A549 (cell line): ENCODE measurements around the gene SAPCD2. TPM values are rescaled to one million over a fixed set of nuclear protein-coding genes. Genes with fewer than 3 reads are reported as not detected.
"Not testable (repeated sequence)": the region's sequence is repeated elsewhere in the genome, so short reads cannot be mapped to it uniquely, and the experiment has no call there.

Experiments
- ATAC-seq, 2 experiments: fragments of 200-7000 bp in 1 of 2; fragments of >200 bp in 1 of 2; cut with Nextera tagmentation in 1 of 2; cut with Tn5 transposase in 1 of 2; 3 replicates each; pipeline versions ENCODE4 v1.8.0 to v1.9.1; 2018 to 2020; ENCODE audit warnings: mild to moderate bottlenecking in 1 of 2, moderate library complexity in 1 of 2
- CTCF ChIA-PET: fragments of 300-600 bp; sonication (Branson Sonifier 250); formaldehyde crosslinking; extraction: SDS; loops from one replicate; lab custom pipeline; 2021; ENCODE audit warnings: antibody characterized with exemption, inconsistent platforms; lab: Yijun Ruan, JAX
- POLR2A ChIA-PET: fragments of 350-600 bp; formaldehyde crosslinking; extraction: SDS; loops from one replicate; lab custom pipeline; 2021; ENCODE audit warnings: antibody characterized with exemption, inconsistent platforms; lab: Yijun Ruan, JAX
- DNase-seq, 2 experiments: peaks; one replicate each; pipeline versions ENCODE4 v3.0.0 to v3.0.0-alpha.2; 2011 to 2016; ENCODE audit warnings: low read depth in 1 of 2, low spot score in 1 of 2
- FAIRE-seq: peaks from 2 replicates; lab custom pipeline; 2011; peaks lifted over from hg19 to GRCh38; lab: Jason Lieb, UNC
- H3K27ac ChIP-seq, 2 experiments: fragments of >200 bp; sonication (Bioruptor Twin); formaldehyde crosslinking; 3 replicates each; pipeline ENCODE4 v1.5.1; 2016 to 2017
- H3K4me1 ChIP-seq: fragments of >200 bp; sonication (Bioruptor Twin); formaldehyde crosslinking; 3 replicates; pipeline ENCODE4 v1.6.1; 2016
- H3K4me2 ChIP-seq: fragments of >200 bp; sonication (Bioruptor Twin); formaldehyde crosslinking; 3 replicates; pipeline ENCODE4 v1.6.1; 2016
- H3K4me3 ChIP-seq: fragments of >200 bp; sonication (Bioruptor Twin); formaldehyde crosslinking; 3 replicates; pipeline ENCODE4 v1.5.1; 2016
- H3K9me3 ChIP-seq: fragments of >200 bp; sonication (Bioruptor Twin); formaldehyde crosslinking; 3 replicates; pipeline ENCODE4 v1.6.1; 2016
- CHD2 ChIP-seq: fragments of 150-350 bp; IDR thresholded peaks from 2 replicates; pipeline ENCODE4 v1.6.1; 2014; ENCODE audit warnings: low read length; ENCODE audit not compliant: partially characterized antibody
- EHMT2 ChIP-seq: fragments of 200-600 bp; sonication (generic); IDR thresholded peaks from 2 replicates; pipeline ENCODE4 v1.6.1; 2016; ENCODE audit warnings: antibody characterized with exemption, low read depth, mild to moderate bottlenecking, moderate library complexity
- EP300 ChIP-seq, 2 experiments: fragments of >200 bp; sonication (Bioruptor Twin); formaldehyde crosslinking; IDR thresholded peaks; 2 replicates in 1 of 2; 3 replicates in 1 of 2; pipeline ENCODE4 v1.6.1; 2016 to 2017
- ESRRA ChIP-seq: fragments of 150-350 bp; IDR thresholded peaks from 2 replicates; pipeline ENCODE4 v1.6.1; 2014; ENCODE audit warnings: mild to moderate bottlenecking, low read length, borderline replicate concordance
- HDAC2 ChIP-seq: fragments of 200-600 bp; sonication (generic); IDR thresholded peaks from 2 replicates; pipeline ENCODE4 v1.6.1; 2016
- HOXB5 ChIP-seq: fragments of 250-450 bp; sonication (Bioruptor Pico); IDR thresholded peaks from 2 replicates; pipeline ENCODE4 v1.5.0; 2020; ENCODE audit warnings: mild to moderate bottlenecking, moderate library complexity
- KDM5A ChIP-seq: fragments of 200-600 bp; sonication (generic); IDR thresholded peaks from 2 replicates; pipeline ENCODE4 v1.6.1; 2016; ENCODE audit warnings: antibody characterized with exemption, mild to moderate bottlenecking
- MAFK ChIP-seq: fragments of 450-650 bp; IDR thresholded peaks from 2 replicates; pipeline ENCODE4 v1.6.1; 2014; ENCODE audit not compliant: partially characterized antibody
- MAZ ChIP-seq: fragments of 150-350 bp; IDR thresholded peaks from 2 replicates; pipeline ENCODE4 v1.6.1; 2014; ENCODE audit warnings: antibody characterized with exemption, low read depth, low read length, borderline replicate concordance
- MYC ChIP-seq: IDR thresholded peaks from 2 replicates; pipeline ENCODE4 v1.6.1; 2012; ENCODE audit warnings: mild to moderate bottlenecking, inconsistent platforms, low read length, improper control_type of control experiment, borderline replicate concordance
- NPAS2 ChIP-seq: fragments of 250-450 bp; sonication (Bioruptor Pico); IDR thresholded peaks from 2 replicates; pipeline ENCODE4 v1.8.0; 2022; ENCODE audit warnings: mild to moderate bottlenecking, moderate library complexity, borderline replicate concordance
- POLR2A ChIP-seq: IDR thresholded peaks from 2 replicates; pipeline ENCODE4 v1.6.1; 2012; ENCODE audit warnings: mild to moderate bottlenecking, low read length
- POLR2AphosphoS2 ChIP-seq: conservative IDR thresholded peaks from 2 replicates; pipeline ENCODE4 v1.6.1; 2012; ENCODE audit warnings: low read length, improper control_type of control experiment, inconsistent platforms
- RFX5 ChIP-seq: fragments of 450-650 bp; IDR thresholded peaks from 2 replicates; pipeline ENCODE4 v1.7.1; 2014; ENCODE audit warnings: antibody characterized with exemption, mild to moderate bottlenecking, moderate library complexity
- RNF2 ChIP-seq: fragments of 200-600 bp; sonication (generic); IDR thresholded peaks from 2 replicates; pipeline ENCODE4 v1.6.1; 2016; ENCODE audit warnings: low read depth, mild to moderate bottlenecking, antibody characterized with exemption, moderate library complexity, borderline replicate concordance
- TFCP2L1 ChIP-seq: fragments of 250-450 bp; sonication (Bioruptor Pico); IDR thresholded peaks from 2 replicates; pipeline ENCODE4 v1.5.0; 2021; ENCODE audit warnings: mild to moderate bottlenecking
- TP53 ChIP-seq: fragments of 250-450 bp; sonication (Bioruptor Pico); IDR thresholded peaks from 2 replicates; pipeline ENCODE4 v1.5.0; 2021; ENCODE audit warnings: mild to moderate bottlenecking, moderate library complexity
- ZFP36 ChIP-seq: fragments of 450-650 bp; IDR thresholded peaks from 2 replicates; pipeline ENCODE4 v1.6.1; 2014; ENCODE audit warnings: borderline replicate concordance; ENCODE audit not compliant: partially characterized antibody
- ZSCAN20 ChIP-seq: fragments of 250-450 bp; sonication (Bioruptor Pico); IDR thresholded peaks from 2 replicates; pipeline ENCODE4 v1.8.0; 2022; ENCODE audit warnings: mild to moderate bottlenecking, moderate library complexity
- WGBS: methylation state at CpG from one replicate; pipeline ENCODE4 v1.1.6; 2017; ENCODE audit errors: missing lambda C conversion rate; 5-methylcytosine and 5-hydroxymethylcytosine counted together
- polyA minus RNA-seq: library from RNA; depleted of rRNA, polyadenylated mRNA; stranded (reverse); fragments of >200 nt; gene quantifications from 2 replicates; pipeline ENCODE4 v1.2.3, GENCODE V29; 2011; rRNA and poly(A)+ RNA removed
- polyA plus RNA-seq, 4 experiments: library from polyadenylated mRNA; depleted of rRNA in 3 of 4; stranded (reverse); fragments of >200 nt; fragmentation: RNase III in 1 of 4; extraction: RNeasy Plus Mini Kit Qiagen cat#74134 plus additional on column Dnase treatment in 1 of 4; gene quantifications; 2 replicates in 3 of 4; 3 replicates in 1 of 4; pipeline ENCODE4 v1.2.3, GENCODE V29; 2011 to 2017
- TF ChIP-seq, protein P1 (sequence below): fragments of 250-450 bp; sonication (Bioruptor Pico); IDR thresholded peaks from 2 replicates; pipeline ENCODE4 v1.5.0; 2021; ENCODE audit warnings: mild to moderate bottlenecking, moderate library complexity, borderline replicate concordance
- TF ChIP-seq, protein P2 (sequence below): IDR thresholded peaks from 2 replicates; pipeline ENCODE4 v1.6.1; 2012
- TF ChIP-seq, protein P3 (sequence below): fragments of 200-600 bp; sonication (generic); IDR thresholded peaks from 2 replicates; pipeline ENCODE4 v1.6.1; 2016; ENCODE audit warnings: antibody characterized with exemption, mild to moderate bottlenecking, moderate library complexity
- TF ChIP-seq, protein P4 (sequence below): fragments of >200 bp; sonication (Bioruptor Twin); formaldehyde crosslinking; IDR thresholded peaks from 2 replicates; pipeline ENCODE4 v1.6.1; 2016
- TF ChIP-seq, protein P5 (sequence below): IDR thresholded peaks from 2 replicates; pipeline ENCODE4 v1.6.1; 2012; ENCODE audit warnings: low read depth, borderline replicate concordance
- TF ChIP-seq, protein P6 (sequence below): fragments of 450-650 bp; IDR thresholded peaks from 2 replicates; pipeline ENCODE4 v1.6.1; 2014; ENCODE audit warnings: antibody characterized with exemption

The SAPCD2 gene, protein sequence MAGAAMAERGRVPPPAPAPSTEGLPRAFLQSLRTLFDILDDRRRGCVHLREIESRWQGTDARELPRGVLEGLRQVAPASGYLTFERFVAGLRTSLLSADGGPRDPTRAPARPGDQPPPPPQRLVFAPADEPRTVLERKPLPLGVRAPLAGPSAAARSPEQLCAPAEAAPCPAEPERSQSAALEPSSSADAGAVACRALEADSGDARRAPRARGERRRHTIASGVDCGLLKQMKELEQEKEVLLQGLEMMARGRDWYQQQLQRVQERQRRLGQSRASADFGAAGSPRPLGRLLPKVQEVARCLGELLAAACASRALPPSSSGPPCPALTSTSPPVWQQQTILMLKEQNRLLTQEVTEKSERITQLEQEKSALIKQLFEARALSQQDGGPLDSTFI
- polyA plus RNA-seq (2011; rRNA removed) (6.5 and 6.9 TPM in 2 replicates), polyA plus RNA-seq (2017; fragmentation: RNase III; extraction: RNeasy Plus Mini Kit Qiagen cat#74134 plus additional on column Dnase treatment) (13.1 to 16.4 TPM (median 14.6 TPM) in 3 replicates), polyA minus RNA-seq (4.4 and 6.1 TPM in 2 replicates)
- polyA plus RNA-seq (2012; cell fraction: cytosol; rRNA removed), result 21.7 and 32.9 TPM in 2 replicates
- 30.3 and 48.0 TPM in 2 replicates for polyA plus RNA-seq (2012; cell fraction: nucleus; rRNA removed)

DNA sequence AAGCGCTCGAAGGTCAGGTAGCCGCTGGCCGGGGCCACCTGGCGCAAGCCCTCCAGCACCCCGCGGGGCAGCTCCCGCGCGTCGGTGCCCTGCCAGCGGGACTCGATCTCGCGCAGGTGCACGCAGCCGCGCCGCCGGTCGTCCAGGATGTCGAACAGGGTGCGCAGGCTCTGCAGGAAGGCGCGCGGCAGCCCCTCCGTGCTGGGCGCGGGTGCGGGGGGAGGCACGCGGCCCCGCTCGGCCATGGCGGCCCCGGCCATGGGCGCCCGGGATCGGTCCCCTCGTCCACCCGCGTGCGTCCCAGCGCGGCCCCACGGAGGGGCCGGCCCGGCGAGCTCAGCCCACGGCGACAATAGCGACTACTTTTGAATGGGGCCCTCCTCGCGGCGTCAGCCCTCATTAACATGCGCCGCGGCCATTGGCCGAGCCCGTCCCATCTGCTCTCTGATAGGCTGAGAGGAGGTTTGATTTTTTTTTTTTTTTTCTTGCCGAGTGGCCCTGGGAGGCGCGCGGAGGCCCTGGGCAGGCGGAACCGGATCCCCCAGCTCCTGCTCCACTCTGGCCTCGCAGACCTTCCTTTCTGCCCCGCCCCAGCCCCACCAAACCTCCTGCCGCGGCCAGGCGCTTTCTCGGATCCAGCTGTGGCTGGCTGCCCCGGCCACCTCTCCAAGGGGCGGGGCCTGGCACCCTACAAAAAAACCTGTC, at the start of gene SAPCD2:
Gene SAPCD2, minus strand, starts transcription at position 357 of the 705 bp plus-strand sequence. Its CDS starts 97 bp downstream, at position 260.
- ATAC-seq, result peak; percentile 73 to 89
- H3K4me3 ChIP-seq, result peak within 1 kb of the TSS; percentile 52
- ChIA-PET POLR2A (interaction anchor here (0.7 to 3.9 kb wide), 5 partner anchors 11 to 170 kb away, joined by 4 to 18 read pairs (median 7); partner anchors contain the start of genes MAN1B1, NPDC1 and TUBB4B), CTCF (interaction anchor here (0.5 to 19.2 kb wide), 8 partner anchors 16 to 157 kb away, joined by 3 to 656 read pairs (median 106); partner anchors contain the start of genes ABCA2, DPP7, ENTPD2 and FUT7)
- peaks cover 27% of the 10 kb centered on the region for H3K4me1 ChIP-seq
- no peak for FAIRE-seq
- H3K4me2 ChIP-seq, result peak within 1 kb of the TSS; percentile 74
- TF ChIP-seq, protein P1, sequence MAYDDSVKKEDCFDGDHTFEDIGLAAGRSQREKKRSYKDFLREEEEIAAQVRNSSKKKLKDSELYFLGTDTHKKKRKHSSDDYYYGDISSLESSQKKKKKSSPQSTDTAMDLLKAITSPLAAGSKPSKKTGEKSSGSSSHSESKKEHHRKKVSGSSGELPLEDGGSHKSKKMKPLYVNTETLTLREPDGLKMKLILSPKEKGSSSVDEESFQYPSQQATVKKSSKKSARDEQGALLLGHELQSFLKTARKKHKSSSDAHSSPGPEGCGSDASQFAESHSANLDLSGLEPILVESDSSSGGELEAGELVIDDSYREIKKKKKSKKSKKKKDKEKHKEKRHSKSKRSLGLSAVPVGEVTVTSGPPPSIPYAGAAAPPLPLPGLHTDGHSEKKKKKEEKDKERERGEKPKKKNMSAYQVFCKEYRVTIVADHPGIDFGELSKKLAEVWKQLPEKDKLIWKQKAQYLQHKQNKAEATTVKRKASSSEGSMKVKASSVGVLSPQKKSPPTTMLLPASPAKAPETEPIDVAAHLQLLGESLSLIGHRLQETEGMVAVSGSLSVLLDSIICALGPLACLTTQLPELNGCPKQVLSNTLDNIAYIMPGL (CRISPR knock-in tag), result no peak
- TF ChIP-seq RFX5 (peak; percentile 67; the same call in 1 of the 2 replicates), POLR2A (peak; percentile 29; the same call in 1 of the 2 replicates), RNF2 (no peak), HDAC2 (no peak), ZSCAN20 (no peak), ESRRA (no peak), ZFP36 (no peak), TFCP2L1 (CRISPR knock-in tag) (no peak), CHD2 (no peak), HOXB5 (no peak), TP53 (CRISPR knock-in tag) (no peak), MAFK (no peak), EHMT2 (no peak), EP300 (IDR thresholded peaks at IDR 0.05) (no peak), MAZ (no peak), NPAS2 (CRISPR knock-in tag) (no peak), POLR2AphosphoS2 (no peak), KDM5A (no peak), MYC (no peak)
- TF ChIP-seq, protein P2, sequence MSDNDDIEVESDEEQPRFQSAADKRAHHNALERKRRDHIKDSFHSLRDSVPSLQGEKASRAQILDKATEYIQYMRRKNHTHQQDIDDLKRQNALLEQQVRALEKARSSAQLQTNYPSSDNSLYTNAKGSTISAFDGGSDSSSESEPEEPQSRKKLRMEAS, result peak; percentile 32; the same call in 1 of the 2 replicates
- TF ChIP-seq, protein P3, sequence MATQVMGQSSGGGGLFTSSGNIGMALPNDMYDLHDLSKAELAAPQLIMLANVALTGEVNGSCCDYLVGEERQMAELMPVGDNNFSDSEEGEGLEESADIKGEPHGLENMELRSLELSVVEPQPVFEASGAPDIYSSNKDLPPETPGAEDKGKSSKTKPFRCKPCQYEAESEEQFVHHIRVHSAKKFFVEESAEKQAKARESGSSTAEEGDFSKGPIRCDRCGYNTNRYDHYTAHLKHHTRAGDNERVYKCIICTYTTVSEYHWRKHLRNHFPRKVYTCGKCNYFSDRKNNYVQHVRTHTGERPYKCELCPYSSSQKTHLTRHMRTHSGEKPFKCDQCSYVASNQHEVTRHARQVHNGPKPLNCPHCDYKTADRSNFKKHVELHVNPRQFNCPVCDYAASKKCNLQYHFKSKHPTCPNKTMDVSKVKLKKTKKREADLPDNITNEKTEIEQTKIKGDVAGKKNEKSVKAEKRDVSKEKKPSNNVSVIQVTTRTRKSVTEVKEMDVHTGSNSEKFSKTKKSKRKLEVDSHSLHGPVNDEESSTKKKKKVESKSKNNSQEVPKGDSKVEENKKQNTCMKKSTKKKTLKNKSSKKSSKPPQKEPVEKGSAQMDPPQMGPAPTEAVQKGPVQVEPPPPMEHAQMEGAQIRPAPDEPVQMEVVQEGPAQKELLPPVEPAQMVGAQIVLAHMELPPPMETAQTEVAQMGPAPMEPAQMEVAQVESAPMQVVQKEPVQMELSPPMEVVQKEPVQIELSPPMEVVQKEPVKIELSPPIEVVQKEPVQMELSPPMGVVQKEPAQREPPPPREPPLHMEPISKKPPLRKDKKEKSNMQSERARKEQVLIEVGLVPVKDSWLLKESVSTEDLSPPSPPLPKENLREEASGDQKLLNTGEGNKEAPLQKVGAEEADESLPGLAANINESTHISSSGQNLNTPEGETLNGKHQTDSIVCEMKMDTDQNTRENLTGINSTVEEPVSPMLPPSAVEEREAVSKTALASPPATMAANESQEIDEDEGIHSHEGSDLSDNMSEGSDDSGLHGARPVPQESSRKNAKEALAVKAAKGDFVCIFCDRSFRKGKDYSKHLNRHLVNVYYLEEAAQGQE, result no peak
- TF ChIP-seq, protein P4, sequence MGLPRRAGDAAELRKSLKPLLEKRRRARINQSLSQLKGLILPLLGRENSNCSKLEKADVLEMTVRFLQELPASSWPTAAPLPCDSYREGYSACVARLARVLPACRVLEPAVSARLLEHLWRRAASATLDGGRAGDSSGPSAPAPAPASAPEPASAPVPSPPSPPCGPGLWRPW, result no peak
- TF ChIP-seq, protein P5, sequence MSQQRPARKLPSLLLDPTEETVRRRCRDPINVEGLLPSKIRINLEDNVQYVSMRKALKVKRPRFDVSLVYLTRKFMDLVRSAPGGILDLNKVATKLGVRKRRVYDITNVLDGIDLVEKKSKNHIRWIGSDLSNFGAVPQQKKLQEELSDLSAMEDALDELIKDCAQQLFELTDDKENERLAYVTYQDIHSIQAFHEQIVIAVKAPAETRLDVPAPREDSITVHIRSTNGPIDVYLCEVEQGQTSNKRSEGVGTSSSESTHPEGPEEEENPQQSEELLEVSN, result peak; percentile 32; the same call in 1 of the 2 replicates
- TF ChIP-seq, protein P6, sequence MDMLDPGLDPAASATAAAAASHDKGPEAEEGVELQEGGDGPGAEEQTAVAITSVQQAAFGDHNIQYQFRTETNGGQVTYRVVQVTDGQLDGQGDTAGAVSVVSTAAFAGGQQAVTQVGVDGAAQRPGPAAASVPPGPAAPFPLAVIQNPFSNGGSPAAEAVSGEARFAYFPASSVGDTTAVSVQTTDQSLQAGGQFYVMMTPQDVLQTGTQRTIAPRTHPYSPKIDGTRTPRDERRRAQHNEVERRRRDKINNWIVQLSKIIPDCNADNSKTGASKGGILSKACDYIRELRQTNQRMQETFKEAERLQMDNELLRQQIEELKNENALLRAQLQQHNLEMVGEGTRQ, result no peak
- TF ChIP-seq, all 56 proteins: peak for 4
- peak; percentile 86 to 88 for DNase-seq
- WGBS, result 1% methylated on average over 20 of the region's 74 CpGs
- H3K9me3 ChIP-seq, result no peaks in the 10 kb centered on the region
- peak within 1 kb of the TSS; percentile 68 to 88 for H3K27ac ChIP-seq

DNA sequence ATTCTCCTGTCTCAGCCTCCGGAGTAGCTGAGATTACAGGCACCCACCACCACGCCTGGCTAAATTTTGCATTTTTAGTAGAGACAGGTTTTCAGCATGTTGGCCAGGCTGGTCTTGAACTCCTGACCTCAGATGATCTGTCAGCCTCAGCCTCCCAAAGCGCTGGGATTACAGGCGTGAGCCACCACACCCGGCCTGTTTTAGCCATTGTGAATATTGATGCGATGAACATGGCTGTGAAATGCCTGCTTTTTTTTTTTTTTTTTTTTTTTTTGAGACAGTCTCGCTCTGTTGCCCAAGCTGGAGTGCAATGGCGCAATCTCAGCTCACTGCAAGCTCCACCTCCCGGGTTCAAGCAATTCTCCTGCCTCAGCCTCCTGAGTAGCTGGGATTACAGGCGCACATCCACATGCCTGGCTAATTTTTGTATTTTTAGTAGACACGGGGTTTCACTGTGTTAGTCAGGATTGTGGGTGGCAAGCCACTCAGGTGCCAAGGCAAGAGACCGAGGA, 47.8 kb upstream of the SAPCD2 start:
- POLR2A ChIA-PET, result interaction anchor here (0.8 kb wide), 1 partner anchor 90 kb away, joined by 4 read pairs; no protein-coding TSS in a partner anchor
- not testable (repeated sequence) for DNase-seq, H3K27ac ChIP-seq, H3K4me3 ChIP-seq, H3K4me2 ChIP-seq, FAIRE-seq, ATAC-seq, H3K9me3 ChIP-seq
- H3K4me1 ChIP-seq, result peaks cover 14% of the 10 kb centered on the region; the same call in 2 of the 3 replicates
- CTCF ChIA-PET, result interaction anchor here (0.8 to 10.8 kb wide), 27 partner anchors 9 to 143 kb away, joined by 3 to 113 read pairs (median 4); partner anchors contain the start of genes CYSRT1, MAN1B1, RNF208 and RNF224
- WGBS, result 80% methylated on average over 12 of the region's 12 CpGs
